Activated CD4-positive, alpha-beta T cell treated with anti-CD3 and anti-CD28 coated beads for 36 hours (primary cell): Measurements from ENCODE around the gene CHST9. TPM values are rescaled to one million over a fixed set of nuclear protein-coding genes. Genes with fewer than 3 reads are reported as not detected.

ENCODE experiments used
- ATAC-seq: fragments of 200-7000 bp; cut with Tn5 transposase; one replicate; pipeline ENCODE4 v1.10.0; 2021; ENCODE audit warnings: mild to moderate bottlenecking, moderate library complexity
- CTCF ChIA-PET: fragments of 350-600 bp; sonication (Branson Sonifier 250); formaldehyde crosslinking; loops from one replicate; lab custom pipeline; 2021; ENCODE audit warnings: antibody characterized with exemption; lab: Charles Lee
- POLR2A ChIA-PET: fragments of 350-600 bp; sonication (Branson Sonifier 250); formaldehyde crosslinking; loops from one replicate; lab custom pipeline; 2021; ENCODE audit warnings: antibody characterized with exemption, inconsistent platforms; lab: Charles Lee
- DNase-seq: peaks from one replicate; pipeline ENCODE4 v3.0.0-alpha.2; 2020
- H3K27ac Mint-ChIP-seq: one replicate; pipeline ENCODE4 v1.8.0; 2021; ENCODE audit warnings: mixed read lengths
- H3K27me3 Mint-ChIP-seq: one replicate; pipeline ENCODE4 v1.8.0; 2021; ENCODE audit warnings: mixed read lengths
- H3K36me3 Mint-ChIP-seq: one replicate; pipeline ENCODE4 v1.8.0; 2021; ENCODE audit warnings: low read depth, mixed read lengths
- H3K4me1 Mint-ChIP-seq: one replicate; pipeline ENCODE4 v1.8.0; 2021; ENCODE audit warnings: mixed read lengths
- H3K4me3 Mint-ChIP-seq: one replicate; pipeline ENCODE4 v1.8.0; 2021; ENCODE audit warnings: mild to moderate bottlenecking, moderate library complexity, mixed read lengths
- H3K9me3 Mint-ChIP-seq: one replicate; pipeline ENCODE4 v1.8.0; 2021; ENCODE audit warnings: low read depth, mixed read lengths
- intact Hi-C, 2 experiments: fragments of 100-400 bp; cut with DNase I in 1 of 2; cut with micrococcal nuclease in 1 of 2; formaldehyde crosslinking; loops; one replicate each; pipeline versions ENCODE4 v1.14.2 to v1.15.1; 2022 to 2024; cut with DNase I, micrococcal nuclease
- total RNA-seq, 2 experiments: library from RNA; stranded (reverse); gene quantifications; one replicate each; pipeline ENCODE4 v1.2.3, GENCODE V29; 2021

Gene CHST9
- total RNA-seq, 2 experiments from 2014 or later, result not detected

DNA sequence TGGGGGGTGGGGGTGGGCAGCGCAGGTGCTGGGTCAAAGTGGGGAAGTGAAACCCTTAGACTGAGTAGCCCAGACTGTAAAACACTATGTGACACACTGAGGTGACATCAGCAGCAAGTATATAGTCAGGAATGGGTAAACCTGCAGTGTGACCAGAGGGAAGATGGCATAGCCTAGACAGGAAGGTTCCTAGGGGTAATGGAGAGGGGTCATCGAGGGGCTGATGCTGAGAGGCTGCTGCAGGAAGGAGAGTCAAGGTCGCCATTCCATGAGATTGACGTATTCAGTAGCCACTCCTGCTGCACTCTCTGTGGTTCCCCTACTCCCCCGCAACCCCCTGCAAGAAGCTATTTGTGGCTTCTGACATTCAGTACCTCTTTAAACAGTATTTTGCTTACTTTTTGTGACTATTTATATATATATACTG lies 111.7 kb downstream of the CHST9 start:
- intact Hi-C loops, result no loop called here
- Mint-ChIP-seq H3K4me1 (no peaks in the 10 kb centered on the region), H3K4me3 (no peak overlapping the region), H3K9me3 (no peaks in the 10 kb centered on the region), H3K36me3 (no peaks in the 10 kb centered on the region), H3K27ac (no peak overlapping the region), H3K27me3 (no peaks in the 10 kb centered on the region)
- ChIA-PET POLR2A (no interaction called here), CTCF (no interaction called here)
- DNase-seq, result no peak
- no peak for ATAC-seq

- H3K9me3 Mint-ChIP-seq, result peaks cover 5% of the 10 kb centered on the region
- no peak for DNase-seq
Measured at GRCh38 chr18:27064673-27065072, 120.4 kb downstream of the CHST9 start.

GRCh38 chr18:27062802-27063201 lies 122.3 kb downstream of the CHST9 start:
- intact Hi-C loops, result no loop called here
- CTCF ChIA-PET, result no interaction called here
- H3K27me3 Mint-ChIP-seq, result no peaks in the 10 kb centered on the region
- POLR2A ChIA-PET, result no interaction called here
- H3K9me3 Mint-ChIP-seq, result peaks cover 5% of the 10 kb centered on the region
- no peaks in the 10 kb centered on the region for H3K36me3 Mint-ChIP-seq
- H3K4me1 Mint-ChIP-seq, result no peaks in the 10 kb centered on the region
- no peak for ATAC-seq
- DNase-seq, result no peak
- no peak overlapping the region for H3K4me3 Mint-ChIP-seq
- no peak overlapping the region for H3K27ac Mint-ChIP-seq

More at GRCh38 chr18:27064673-27065072, 120.4 kb downstream of the CHST9 start:
- Mint-ChIP-seq H3K4me3 (no peak overlapping the region), H3K4me1 (no peaks in the 10 kb centered on the region), H3K36me3 (no peaks in the 10 kb centered on the region), H3K27me3 (no peaks in the 10 kb centered on the region), H3K27ac (no peak overlapping the region)
- intact Hi-C loops, result no loop called here
- ATAC-seq, result no peak
- CTCF ChIA-PET, result no interaction called here
- POLR2A ChIA-PET, result no interaction called here

DNA sequence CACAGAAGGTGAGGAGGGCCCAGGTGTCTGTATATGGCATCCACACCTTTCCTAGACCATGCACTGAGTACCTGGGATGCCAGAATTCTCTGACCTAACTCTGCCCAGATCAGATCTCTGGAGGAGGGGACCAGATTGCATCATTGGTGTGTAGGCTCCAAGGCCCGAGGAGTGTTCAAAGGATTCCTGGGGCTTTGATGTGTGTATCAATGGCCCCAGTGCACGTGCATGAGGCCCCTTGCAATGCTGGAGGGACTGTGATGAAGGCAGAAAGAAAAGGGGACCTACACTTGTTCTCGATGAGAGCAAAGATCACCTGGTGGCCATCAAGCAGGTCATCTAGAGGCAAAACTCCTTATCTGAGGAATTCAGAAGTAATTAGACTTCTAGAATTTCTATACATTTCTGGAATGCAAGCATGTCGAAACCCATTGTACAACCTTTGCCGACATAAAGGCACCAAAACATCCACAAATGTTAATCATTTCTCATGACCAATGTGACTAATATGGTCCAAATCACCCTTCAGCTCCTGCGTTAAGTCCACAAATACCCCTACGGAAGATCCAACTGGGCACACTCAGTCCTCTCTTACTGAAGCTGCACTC lies 123.5 kb downstream of the CHST9 start:
- DNase-seq (no peak), ATAC-seq (no peak)
- no peaks in the 10 kb centered on the region for H3K36me3 Mint-ChIP-seq
- no peaks in the 10 kb centered on the region for H3K4me1 Mint-ChIP-seq
- ChIA-PET POLR2A (no interaction called here), CTCF (no interaction called here)
- no peak overlapping the region for H3K27ac Mint-ChIP-seq
- H3K27me3 Mint-ChIP-seq, result no peaks in the 10 kb centered on the region
- H3K9me3 Mint-ChIP-seq, result peaks cover 5% of the 10 kb centered on the region
- intact Hi-C loops, result no loop called here
- no peak overlapping the region for H3K4me3 Mint-ChIP-seq

GRCh38 chr18:27057519-27058234 lies 127.4 kb downstream of the CHST9 start:
- ATAC-seq (no peak), DNase-seq (no peak)
- H3K9me3 Mint-ChIP-seq, result peaks cover 3% of the 10 kb centered on the region
- H3K27ac Mint-ChIP-seq, result no peak overlapping the region
- ChIA-PET POLR2A (no interaction called here), CTCF (no interaction called here)
- intact Hi-C loops, result loop anchor here (10.0 kb wide), 1 partner anchor 63 kb away; no protein-coding TSS in a partner anchor
- no peaks in the 10 kb centered on the region for H3K36me3 Mint-ChIP-seq
- no peaks in the 10 kb centered on the region for H3K4me1 Mint-ChIP-seq
- no peaks in the 10 kb centered on the region for H3K27me3 Mint-ChIP-seq
- H3K4me3 Mint-ChIP-seq, result no peak overlapping the region

GRCh38 chr18:27054926-27055325 lies 130.2 kb downstream of the CHST9 start:
- ChIA-PET CTCF (no interaction called here), POLR2A (no interaction called here)
- DNase-seq (no peak), ATAC-seq (no peak)
- Mint-ChIP-seq H3K27ac (no peak overlapping the region), H3K4me1 (no peaks in the 10 kb centered on the region), H3K4me3 (no peak overlapping the region), H3K36me3 (no peaks in the 10 kb centered on the region), H3K27me3 (no peaks in the 10 kb centered on the region), H3K9me3 (peaks cover 4% of the 10 kb centered on the region)
- intact Hi-C loops, result loop anchor here (10.0 kb wide), 1 partner anchor 60 kb away; no protein-coding TSS in a partner anchor

- DNase-seq, result no peak
- no peak overlapping the region for H3K4me3 Mint-ChIP-seq
- intact Hi-C loops, result loop anchor here (10.0 kb wide), 1 partner anchor 55 kb away; no protein-coding TSS in a partner anchor
- no peak for ATAC-seq
- H3K4me1 Mint-ChIP-seq, result no peaks in the 10 kb centered on the region
- H3K27me3 Mint-ChIP-seq, result no peaks in the 10 kb centered on the region
- H3K9me3 Mint-ChIP-seq, result peaks cover 8% of the 10 kb centered on the region
- POLR2A ChIA-PET, result no interaction called here
- H3K36me3 Mint-ChIP-seq, result no peaks in the 10 kb centered on the region
- no peak overlapping the region for H3K27ac Mint-ChIP-seq
- CTCF ChIA-PET, result no interaction called here
Measured at GRCh38 chr18:27049969-27050368, 135.1 kb downstream of the CHST9 start.

DNA sequence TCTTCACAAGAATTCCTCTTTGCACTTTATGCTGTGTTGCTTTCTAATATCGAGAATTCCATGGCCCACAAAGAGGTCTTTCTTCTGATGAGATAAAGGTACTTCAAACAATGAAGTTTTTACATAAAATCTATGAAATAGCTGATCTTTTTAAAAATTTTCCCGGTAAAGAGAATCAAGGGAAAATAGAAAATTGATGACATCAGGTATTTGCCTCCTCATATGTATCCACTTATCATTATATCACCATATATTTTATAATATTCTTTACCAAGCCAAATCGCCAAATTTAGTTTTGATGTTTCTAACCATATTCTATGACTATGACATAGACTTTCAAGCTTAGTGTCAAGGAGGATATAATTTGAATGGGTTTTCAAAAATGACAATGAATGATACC lies 139.8 kb downstream of the CHST9 start:
- no peak overlapping the region for H3K4me3 Mint-ChIP-seq
- intact Hi-C loops, result no loop called here
- ATAC-seq (no peak), DNase-seq (no peak)
- peaks cover 4% of the 10 kb centered on the region for H3K9me3 Mint-ChIP-seq
- ChIA-PET POLR2A (no interaction called here), CTCF (no interaction called here)
- no peak overlapping the region for H3K27ac Mint-ChIP-seq
- H3K4me1 Mint-ChIP-seq, result no peaks in the 10 kb centered on the region
- no peaks in the 10 kb centered on the region for H3K27me3 Mint-ChIP-seq
- no peaks in the 10 kb centered on the region for H3K36me3 Mint-ChIP-seq

GRCh38 chr18:27042177-27042576 lies 142.9 kb downstream of the CHST9 start:
- Mint-ChIP-seq H3K27me3 (no peaks in the 10 kb centered on the region), H3K36me3 (no peaks in the 10 kb centered on the region), H3K9me3 (no peaks in the 10 kb centered on the region), H3K27ac (no peak overlapping the region), H3K4me3 (no peak overlapping the region), H3K4me1 (no peaks in the 10 kb centered on the region)
- DNase-seq (no peak), ATAC-seq (no peak)
- ChIA-PET POLR2A (no interaction called here), CTCF (no interaction called here)
- intact Hi-C loops, result no loop called here

DNA sequence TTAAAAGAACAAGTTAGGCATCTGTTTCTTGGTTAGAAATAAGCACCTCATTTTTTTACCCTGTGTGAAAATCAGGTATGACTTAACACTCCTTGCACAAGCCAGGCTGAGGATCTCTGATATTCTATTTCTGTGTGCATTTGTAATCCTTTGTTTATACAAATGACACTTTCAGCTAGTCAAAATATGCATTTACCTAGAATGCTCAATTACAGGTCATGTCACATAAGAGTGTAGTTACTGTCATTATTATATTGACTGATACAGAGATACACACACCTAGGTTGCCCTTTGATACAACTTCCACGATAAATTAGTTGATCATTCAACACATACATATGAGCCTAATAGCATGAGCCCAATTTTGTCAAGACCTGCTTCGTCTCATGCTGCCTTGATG lies 144.3 kb downstream of the CHST9 start:
- no peaks in the 10 kb centered on the region for H3K9me3 Mint-ChIP-seq
- H3K36me3 Mint-ChIP-seq, result no peaks in the 10 kb centered on the region
- no peaks in the 10 kb centered on the region for H3K27me3 Mint-ChIP-seq
- CTCF ChIA-PET, result no interaction called here
- H3K4me1 Mint-ChIP-seq, result no peaks in the 10 kb centered on the region
- H3K4me3 Mint-ChIP-seq, result no peak overlapping the region
- DNase-seq (no peak), ATAC-seq (no peak)
- H3K27ac Mint-ChIP-seq, result no peak overlapping the region
- POLR2A ChIA-PET, result no interaction called here
- intact Hi-C loops, result no loop called here

DNA sequence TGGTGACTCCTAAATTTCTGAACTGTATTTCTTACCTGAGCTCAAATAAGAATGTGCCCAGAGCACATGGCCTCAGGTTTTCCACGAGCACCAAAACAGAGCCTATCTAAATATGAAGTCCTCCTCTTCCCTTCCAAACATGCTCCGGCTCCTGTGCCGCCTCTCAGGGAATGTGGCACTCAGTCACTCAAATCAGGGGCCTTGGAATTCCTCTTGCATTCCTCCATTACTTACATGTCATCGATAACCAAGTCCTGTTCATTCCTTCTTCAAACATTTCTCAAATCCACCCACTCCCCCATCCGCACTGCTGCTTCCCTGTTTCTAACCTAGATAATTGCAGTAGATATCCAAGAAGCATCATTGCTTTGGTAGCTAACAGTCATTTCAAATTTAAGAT lies 151.4 kb downstream of the CHST9 start:
- ChIA-PET POLR2A (no interaction called here), CTCF (no interaction called here)
- no peak overlapping the region for H3K27ac Mint-ChIP-seq
- no peak overlapping the region for H3K4me3 Mint-ChIP-seq
- no peaks in the 10 kb centered on the region for H3K36me3 Mint-ChIP-seq
- no peaks in the 10 kb centered on the region for H3K27me3 Mint-ChIP-seq
- no peak for DNase-seq
- no peak for ATAC-seq
- no peaks in the 10 kb centered on the region for H3K9me3 Mint-ChIP-seq
- no peaks in the 10 kb centered on the region for H3K4me1 Mint-ChIP-seq
- intact Hi-C loops, result no loop called here

DNA sequence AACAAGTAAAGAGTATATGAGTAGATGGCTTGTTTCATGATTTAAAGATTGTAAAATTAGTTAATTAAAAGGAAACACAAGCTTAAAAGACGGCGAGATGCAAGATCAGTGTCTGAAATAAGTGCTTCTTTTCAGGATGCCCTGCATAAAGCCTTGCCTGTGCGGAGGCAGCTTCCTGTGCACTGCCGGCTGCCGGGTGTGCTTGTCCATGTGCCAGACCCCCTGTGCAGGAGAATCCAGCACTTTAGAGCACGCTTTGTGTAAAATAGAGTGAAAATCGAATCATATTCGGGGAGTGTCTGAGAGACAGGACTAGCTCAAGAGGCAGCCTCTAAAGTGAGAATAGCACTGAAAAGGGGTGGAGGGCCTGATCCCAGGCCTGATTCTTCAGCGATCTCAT lies 154.7 kb downstream of the CHST9 start:
- Mint-ChIP-seq H3K4me1 (no peaks in the 10 kb centered on the region), H3K4me3 (no peak overlapping the region), H3K36me3 (no peaks in the 10 kb centered on the region), H3K27me3 (no peaks in the 10 kb centered on the region), H3K9me3 (no peaks in the 10 kb centered on the region), H3K27ac (no peak overlapping the region)
- ChIA-PET CTCF (no interaction called here), POLR2A (no interaction called here)
- ATAC-seq, result no peak
- no peak for DNase-seq
- intact Hi-C loops, result no loop called here
